ENCODE results near the gene SH3BGRL3.
A peak's percentile ranks its signal among the peaks of the same experiment; 100 is the strongest.

The SH3BGRL3 gene

GRCh38 chr1:26278303-26278702, 1.6 kb upstream of the SH3BGRL3 start:
- no peak for DNase-seq

- DNase-seq: no peak
Observed at GRCh38 chr1:26278724-26279455, 996 bp upstream of the SH3BGRL3 start.

GRCh38 chr1:26280333-26281042, 602 bp downstream of the SH3BGRL3 start:
- DNase-seq: no peak

GRCh38 chr1:26281091-26281958, 1.4 kb downstream of the SH3BGRL3 start:
- no peak for DNase-seq

- DNase-seq: no peak
Observed at GRCh38 chr1:26281971-26282370, 2.1 kb downstream of the SH3BGRL3 start.

GRCh38 chr1:26282401-26282918, 2.6 kb downstream of the SH3BGRL3 start:
- DNase-seq: no peak

GRCh38 chr1:26283279-26283853, 3.5 kb downstream of the SH3BGRL3 start:
- DNase-seq: no peak

GRCh38 chr1:26283871-26284596, 4.1 kb downstream of the SH3BGRL3 start:
- no peak for DNase-seq

- DNase-seq: peak in 1 of 2 experiments; percentile 26
Observed at GRCh38 chr1:26284597-26285347, 4.9 kb downstream of the SH3BGRL3 start.

- no peak for DNase-seq
Observed at GRCh38 chr1:26285366-26286063, 5.6 kb downstream of the SH3BGRL3 start.

GRCh38 chr1:26286064-26286416, 6.2 kb downstream of the SH3BGRL3 start:
- DNase-seq: no peak

- DNase-seq: no peak
Observed at GRCh38 chr1:26287033-26287711, 7.3 kb downstream of the SH3BGRL3 start.

- no peak for DNase-seq
Observed at GRCh38 chr1:26287811-26288210, 7.9 kb downstream of the SH3BGRL3 start.

- no peak for DNase-seq
Observed at GRCh38 chr1:26288311-26288941, 8.5 kb downstream of the SH3BGRL3 start.

- no peak for DNase-seq
Observed at GRCh38 chr1:26289158-26290059, 9.5 kb downstream of the SH3BGRL3 start.

GRCh38 chr1:26290122-26290881, 10.4 kb downstream of the SH3BGRL3 start:
- DNase-seq: no peak

GRCh38 chr1:26290882-26291261, 11.0 kb downstream of the SH3BGRL3 start:
- no peak for DNase-seq

GRCh38 chr1:26291433-26291832, 11.5 kb downstream of the SH3BGRL3 start:
- no peak for DNase-seq

Measured in NCI-H1930 (cell line).